Stromal cell of bone marrow (primary cell): Measurements from ENCODE around the gene E2F8.

Experiments
- DNase-seq: peaks from one replicate; pipeline ENCODE4 v3.0.0-alpha.2; 2012; ENCODE audit warnings: low read depth

The E2F8 gene

DNA sequence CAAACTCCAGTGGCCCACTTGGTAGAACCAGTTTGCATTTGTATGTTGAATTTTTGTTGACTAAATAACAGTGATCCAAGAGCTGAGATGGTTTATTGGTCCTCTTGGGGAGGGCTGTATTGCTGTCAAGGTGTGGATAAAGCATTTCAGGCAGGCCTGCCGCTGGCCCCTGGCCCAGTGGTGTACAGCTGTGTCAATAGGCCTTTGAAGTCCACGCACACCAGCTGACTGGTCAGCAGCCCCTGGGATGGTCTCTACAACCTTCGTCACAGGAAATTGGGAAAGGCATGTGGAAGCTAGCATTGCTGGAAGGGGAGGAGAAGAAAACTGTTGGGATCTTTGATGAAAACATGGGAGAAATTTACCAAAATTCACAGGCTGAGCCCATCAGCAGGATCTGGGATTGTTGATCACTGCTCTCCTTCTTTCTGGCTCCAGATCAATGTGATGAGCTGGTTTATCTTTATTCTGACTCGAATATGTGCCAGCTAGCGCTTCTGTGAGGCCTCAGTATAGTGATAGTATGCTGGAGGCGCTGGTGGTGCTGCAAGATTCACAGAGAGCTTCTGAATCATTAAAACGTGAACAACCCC, 12.5 kb upstream of the E2F8 start:
- no peak for DNase-seq

DNA sequence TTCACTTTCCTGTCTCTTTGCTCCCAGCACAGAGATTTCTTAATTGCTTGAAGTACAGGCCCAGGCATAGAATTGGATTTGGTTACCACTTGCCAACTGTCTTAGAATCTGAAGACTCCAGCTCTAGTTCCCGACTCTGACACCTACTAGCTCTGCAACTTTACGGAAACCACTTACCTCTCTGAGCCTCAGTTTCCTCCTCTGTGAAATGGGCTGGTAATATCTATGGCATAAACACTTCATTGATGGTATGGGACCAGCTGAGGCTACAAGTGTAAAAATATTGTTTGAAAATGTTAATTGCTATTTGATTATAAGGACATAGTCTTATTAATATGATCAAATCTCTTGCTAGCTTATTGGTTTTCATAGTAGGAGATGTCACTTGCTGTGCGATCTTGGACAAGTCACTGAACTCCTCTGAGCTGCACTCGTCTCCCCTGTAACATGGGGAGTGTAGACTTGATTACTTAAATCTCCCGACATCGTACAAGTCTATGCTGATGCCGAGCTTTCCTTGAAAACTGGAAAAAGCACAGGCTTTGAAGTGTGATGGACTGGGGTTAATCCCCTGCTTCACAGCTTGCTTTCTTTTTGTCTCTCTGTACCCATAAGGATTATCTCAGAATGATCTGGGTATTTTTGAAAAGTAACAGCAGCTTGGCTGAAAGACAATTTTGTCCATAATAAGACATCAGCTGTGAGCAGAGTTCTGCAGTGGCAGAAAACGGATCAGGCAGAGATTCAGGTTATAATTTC, 11.8 kb upstream of the E2F8 start:
- no peak for DNase-seq

DNA sequence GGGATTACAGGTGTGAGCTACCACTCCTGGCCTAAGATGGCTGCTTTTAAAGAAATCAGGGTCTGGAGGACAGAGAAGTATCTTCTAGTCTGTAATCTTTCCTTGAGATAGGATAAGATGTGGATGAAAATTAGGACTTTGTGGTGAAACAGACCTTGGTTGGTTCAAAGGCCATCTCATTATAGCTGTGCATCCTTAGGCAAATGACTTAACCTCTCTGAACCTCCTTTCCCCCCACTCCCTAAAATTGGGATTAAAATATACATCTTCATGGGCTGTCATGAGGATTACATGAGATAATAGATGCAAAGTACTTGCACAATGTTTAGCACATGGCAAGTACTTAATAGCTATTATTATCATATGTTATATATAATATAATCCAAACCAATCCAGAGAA, 10.8 kb upstream of the E2F8 start:
- no peak for DNase-seq

DNA sequence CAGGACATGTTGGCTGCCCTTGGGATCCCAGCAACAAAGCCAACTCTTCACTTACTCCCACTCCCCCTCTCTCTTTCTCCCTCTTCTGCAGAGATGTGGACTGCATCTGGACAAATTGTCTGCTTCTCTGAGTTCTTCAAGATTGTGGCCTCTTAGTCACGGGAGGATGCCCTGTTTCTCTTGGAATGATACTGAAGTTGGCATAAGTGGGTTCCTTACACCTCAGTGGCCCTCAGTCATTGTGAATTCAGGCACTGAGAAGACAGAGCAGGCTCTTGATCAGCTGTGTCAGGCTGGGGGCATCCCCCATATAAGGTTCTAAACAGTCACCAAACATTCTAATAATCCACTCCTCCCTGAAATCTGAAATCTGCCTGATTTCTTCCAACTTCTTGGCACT, 6.1 kb upstream of the E2F8 start:
- no peak for DNase-seq

DNA sequence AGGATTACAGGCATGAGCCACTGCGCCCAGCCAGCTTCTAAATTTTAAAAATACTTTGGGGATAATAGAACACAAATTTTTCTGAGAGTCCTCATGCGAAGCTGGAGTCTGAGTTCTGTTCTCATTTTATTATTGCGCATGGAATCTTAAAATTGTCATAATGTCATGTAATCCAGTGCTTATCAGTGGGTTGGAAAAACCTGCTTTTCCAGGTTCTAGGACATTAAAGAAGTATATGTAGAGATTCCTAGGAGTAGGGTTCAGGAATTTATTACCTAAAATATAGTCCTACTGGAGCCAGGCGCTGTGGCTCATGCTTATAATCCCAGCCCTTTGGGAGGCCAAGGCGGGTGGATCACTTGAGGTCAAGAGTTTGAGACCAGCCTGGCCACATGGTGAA, 4.6 kb upstream of the E2F8 start:
- no peak for DNase-seq

DNA sequence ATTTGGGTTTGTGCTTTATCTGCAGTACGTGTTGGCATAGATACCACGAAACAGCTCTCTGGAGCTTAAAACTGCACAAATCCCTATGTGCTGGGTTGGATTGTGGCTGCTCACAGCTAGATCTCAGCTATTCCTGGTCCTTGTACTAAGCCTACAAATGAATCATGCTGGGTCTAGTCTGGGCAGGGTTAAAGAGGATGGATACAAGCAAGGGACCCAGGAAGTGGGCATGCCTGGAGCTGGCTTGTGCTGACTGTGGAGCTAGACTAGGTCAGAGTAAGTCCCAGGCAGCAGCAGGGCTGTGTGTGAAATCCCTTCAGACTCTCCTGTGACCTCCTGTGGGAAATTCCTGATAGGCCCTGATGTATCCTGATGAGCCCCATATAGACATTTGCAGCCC, 3.9 kb upstream of the E2F8 start:
- DNase-seq, result no peak

DNA sequence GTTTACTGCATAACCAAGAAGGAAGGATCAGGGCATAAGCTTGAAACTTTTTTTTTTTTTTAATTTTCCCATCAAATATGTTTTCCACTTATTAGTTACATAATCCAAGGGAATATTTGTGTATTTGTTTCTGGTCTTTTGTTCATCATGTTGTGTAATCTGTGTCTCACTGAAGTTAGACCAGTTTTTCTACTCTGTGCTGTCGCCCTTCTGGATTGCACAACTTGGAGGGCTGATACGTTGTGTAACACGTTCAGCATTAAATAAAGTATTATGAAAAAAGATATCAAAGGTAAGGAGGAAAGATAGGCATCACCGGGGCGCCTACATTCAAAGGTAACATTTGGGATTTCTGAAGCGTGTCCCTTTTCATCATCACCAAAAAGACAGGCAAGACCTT, 3.3 kb upstream of the E2F8 start:
- no peak for DNase-seq

DNA sequence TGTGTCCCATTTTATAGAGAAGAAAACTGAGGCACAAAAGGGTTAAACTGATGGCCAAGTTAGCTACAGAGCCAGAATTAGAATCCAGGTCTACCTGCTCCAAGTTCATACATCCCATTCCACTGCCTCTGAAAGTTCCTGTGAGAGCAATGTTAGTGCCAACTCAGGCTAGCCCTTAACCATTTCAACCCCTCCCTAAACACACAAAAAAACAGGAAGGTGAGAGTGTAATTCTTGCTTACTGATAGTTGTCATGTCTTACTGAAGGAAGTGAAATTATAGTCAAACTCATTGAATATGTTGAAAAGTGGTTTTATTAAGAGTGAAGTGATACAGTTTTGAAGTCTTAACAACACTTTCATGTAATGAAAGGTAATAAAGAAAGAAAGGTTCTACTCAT, 2.9 kb upstream of the E2F8 start:
- no peak for DNase-seq

DNA sequence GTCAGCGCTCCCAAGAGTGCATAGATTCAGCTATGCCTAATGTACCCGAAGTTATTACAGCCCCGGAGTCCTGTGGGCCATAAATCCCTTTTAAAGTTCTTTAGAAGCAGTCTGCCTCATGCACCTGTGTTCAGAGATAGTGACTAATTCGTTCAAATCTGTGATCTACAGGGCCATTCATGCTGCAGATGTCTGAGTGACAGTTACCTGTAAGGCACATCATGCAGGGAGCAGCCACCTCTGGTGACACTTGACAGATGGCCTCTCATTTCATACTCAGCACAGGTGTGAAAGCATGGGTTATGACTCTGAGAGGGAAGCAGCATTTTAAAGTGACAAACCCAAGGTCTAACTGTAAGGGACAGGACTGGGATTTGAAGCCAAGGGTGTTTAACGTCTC, 2.4 kb upstream of the E2F8 start:
- no peak for DNase-seq

DNA sequence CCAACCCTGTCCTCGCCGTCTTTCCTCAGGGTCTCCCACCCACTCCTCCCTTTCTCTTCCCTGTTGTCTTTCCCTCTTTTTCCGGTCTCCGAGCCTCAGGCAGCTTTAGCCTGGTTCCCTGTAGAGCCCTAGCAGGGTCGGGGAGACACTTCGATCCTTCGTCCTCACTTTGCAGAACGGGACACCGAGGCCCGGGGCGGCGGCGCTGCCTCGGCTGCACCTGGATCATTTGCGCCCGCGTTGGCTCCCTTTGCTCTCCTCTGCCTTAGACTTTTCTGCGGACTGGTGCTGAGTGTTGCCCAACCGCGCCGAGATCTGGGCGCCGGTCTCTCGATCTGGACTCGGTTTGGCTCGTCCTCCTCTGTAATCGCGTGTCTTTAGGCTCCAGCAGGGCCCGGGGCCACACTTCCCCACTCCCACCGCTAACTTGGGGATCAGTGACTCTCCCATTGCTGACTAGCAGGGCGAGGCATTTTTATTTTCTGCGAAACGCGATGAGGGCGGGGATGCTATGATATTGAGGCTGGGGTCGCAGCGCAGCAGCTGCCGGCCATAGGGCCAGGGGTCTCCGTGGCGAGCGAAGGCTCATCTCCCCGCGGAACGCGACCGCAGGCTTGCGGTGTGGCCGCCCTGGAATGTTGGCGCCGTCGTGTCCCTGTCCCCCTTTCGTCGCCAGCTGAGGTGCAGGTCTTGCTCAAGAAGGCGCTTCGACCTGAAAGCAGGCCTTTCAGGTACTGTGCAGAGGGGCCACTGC, 1.6 kb upstream of the E2F8 start:
- no peak for DNase-seq

DNA sequence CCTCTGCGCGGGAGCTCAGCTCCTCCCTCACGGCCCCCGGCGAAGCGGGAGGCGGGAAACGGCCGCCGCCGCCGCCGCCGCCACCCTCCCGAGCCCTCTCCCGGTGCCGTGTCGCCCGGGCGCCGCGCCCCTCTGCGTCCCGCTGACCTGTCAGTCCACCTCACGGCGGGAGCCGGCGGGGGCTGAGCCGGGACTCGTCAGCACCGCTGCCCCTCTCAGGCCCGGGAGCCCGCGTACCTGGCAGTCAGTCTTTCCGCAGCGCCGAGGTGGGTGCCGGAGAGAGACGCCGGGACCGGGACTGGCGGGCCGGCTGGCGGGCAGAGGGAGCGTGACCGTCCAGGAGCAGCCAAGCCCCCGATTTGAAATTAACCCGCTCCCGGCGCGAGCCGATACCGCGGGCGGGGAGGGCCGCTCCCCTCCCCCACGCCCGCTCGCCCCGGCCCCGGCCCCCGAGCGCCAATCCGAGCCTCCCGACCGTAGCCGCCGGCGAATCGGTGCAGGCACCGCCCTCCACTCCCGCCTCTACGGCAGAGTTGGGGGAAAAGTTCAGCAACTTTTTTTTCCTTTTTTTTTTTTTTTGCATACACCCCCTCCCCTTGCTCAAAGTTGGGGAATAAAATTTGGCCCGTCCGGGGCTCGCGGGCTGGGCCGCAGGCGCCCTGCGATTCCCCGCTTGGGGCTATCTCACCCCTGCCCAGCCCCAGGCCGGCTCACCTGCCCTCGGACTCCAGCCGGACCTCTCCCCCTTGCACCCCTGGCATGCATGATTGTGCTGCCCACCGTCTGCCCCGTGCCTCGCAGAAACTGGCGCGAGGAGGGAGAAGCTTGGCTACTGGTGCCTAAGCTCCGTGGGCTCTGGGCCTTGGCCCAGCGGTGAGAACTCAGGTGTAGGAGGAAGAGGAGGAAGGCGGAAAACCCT, 774 bp upstream of the E2F8 start:
- DNase-seq, result no peak

DNA sequence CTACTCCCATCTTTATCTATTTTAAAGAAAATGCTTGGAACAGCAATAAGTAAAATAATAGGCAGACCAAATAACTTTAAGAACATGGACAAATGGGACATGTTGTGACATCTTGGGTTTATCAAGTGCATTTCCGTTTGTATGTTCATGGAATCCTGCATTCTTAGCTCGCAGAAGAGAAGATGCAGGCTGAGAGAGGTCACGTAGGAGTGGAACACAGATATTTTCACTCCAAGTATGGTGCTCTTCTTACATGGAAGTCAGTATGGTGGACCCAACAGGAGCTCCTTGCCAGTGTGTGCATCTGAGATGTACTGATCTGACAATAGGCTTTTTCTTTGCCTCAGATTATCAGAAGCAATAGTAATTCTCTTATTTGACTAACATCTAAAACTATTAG, 1.7 kb downstream of the E2F8 start:
- no peak for DNase-seq

DNA sequence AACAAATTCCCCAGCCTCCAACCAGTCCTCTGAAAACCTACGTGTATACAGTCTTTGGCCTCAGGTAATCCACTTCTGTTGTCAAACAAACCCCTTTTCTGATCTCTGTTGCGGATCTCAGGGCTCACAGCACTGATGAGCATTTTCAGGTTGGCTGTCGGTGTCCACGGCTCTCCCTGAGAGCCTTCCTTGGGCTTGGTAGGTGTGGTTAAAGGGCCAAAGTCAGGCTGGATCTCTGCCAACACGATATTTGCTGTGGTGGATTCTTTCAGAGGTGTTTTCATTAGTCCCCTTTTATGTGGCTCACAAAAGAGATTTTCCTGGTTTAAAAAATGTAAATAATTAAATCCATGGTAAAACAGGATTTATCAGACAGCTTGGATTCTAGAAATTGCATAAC, 2.9 kb downstream of the E2F8 start:
- DNase-seq, result no peak

DNA sequence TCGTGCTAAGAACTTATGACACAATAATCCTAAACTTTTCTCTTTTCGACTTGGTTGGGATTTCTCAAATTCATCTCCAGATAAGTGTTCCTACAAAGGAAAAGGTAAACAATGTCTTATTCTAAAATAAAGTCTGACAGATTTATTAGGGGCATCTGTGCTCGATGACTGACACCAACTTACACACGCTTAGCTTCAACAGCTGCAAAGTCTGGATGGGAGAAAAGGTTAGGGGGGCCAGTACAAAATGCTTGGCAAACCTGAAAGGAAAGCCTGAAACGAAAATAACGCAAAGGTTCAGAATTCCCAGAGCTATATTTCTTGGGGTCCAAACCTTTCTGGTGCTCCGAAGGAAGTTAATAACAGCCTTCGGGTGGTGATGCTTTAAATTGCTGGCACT, 3.4 kb downstream of the E2F8 start:
- no peak for DNase-seq

DNA sequence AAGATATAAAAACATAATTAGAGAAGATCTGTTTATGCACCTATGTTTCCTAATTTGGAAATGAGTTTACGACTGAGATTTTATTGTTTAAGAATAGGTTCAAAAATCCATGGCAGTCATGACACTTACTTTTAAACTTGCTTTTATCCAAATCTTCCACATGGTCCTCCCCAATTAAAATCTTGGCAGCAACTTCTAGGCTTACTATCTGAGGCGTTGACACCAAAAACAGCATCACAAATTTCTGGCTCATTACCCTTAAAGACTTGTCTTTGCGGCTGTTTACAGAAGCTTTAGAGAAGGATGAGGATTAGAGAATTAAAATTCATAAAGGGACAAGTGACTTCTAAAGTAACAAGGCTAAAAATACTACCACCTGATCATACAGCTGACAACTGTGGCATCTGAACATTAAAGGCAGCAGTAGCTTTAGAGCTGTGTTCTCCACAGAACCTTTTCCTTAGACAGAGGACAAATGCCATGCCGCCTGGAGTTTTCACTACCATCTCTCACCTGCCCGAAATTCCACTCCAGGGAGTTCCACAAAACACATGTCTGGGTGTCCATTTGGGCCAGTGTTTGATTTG, 6.4 kb downstream of the E2F8 start:
- DNase-seq, result no peak

DNA sequence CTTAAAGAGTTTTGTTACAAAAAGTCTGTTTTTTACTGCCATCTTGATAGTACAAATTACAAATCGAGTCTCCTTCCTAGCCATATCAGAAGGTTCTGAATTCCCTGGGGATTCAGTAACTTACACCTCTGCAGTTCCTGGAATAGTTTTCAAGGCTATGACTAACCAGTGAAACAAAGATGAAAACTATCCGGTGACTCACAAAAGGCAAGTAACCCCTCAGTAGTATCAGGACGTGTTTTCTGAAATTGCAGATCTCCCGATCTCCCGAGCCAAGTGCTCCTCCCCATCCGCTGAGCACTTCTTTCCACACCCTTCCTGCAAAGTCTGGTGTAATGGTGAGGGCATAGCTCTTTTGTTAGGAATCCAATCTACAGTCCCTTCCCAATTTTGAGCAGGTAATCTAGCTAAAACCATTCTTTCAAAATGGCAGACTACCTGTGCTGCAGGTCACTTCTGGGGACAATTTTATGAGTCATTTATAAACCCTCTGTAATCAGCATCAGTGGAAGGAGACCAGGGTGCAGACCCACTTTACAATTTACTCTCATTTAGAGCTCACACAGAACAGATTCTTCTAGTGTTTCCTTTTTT, 7.7 kb downstream of the E2F8 start:
- peak; percentile 17 for DNase-seq

DNA sequence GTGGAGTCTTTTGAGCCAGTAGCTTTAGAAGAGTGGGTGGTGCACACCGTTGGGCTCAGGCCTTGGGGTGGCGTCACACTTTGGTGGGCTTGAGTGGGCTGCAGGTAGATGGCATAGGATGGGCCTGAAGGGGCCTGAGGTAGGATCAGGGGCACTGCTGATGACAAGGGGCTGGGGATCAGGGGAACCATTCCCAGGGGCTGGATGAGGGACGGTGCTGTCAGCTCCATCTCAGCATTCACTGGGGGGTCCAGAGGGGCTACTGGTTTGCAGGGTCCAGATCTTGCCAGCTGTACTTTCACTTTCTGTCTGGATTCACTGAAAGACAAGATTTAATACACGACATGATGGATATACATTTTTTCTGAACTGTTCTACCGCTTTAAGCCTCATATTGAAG, 11.1 kb downstream of the E2F8 start:
- DNase-seq, result no peak

DNA sequence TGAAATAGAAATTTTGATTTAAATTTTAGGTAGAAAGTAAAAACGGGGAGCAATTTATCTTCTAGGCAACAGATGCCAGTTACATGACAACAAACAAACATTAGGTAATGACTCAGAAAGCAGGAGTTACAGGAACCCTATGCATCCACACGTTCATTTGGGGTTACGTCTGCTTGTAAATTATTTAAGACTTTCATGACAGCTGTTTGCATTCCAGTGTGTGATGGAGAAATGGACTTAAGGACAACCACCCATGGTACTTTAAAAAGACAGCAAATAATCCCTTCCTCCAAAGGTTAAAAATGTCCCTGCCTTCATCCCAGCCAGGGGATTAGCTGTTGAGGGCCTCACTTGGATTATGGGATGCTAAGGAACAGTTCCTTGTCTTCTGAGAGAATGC, 11.8 kb downstream of the E2F8 start:
- DNase-seq, result no peak

DNA sequence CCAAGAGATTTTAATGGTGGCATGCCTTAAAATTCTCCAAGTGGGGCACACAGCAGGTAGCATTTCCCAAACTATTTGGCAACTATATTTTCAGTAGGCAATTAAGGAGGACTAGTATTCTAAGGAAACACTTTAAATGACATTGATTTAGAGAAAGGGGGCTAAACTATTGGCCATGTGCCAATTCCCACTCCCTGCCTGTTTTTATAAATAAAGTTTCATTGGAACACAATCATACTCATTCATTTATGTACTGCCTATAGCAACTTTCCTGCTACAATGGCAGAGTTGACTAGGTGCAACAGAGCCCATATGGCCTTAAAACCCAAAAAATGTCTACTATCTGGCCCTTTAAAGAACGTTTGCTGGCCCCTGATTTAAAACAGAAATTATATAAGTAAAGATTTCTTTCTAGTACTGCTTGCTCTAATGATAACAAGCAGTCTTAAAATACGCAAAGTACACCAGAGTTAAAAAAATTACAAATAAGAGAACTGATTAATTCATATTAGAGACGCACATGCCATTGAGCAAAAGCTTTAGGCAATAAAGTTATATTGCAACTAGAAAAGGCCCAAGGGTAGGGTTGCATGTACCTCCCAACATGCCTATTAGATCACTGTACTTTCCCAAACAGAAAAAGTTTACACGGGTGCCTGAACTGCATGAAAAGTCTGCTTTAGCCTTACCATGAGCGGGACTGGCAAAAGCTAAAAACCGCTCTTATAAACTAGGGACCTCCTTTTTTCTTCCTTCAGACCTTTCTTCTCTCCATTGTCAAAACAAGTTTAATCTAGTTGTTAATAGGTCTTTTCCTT, 14.2 kb downstream of the E2F8 start:
- DNase-seq, result no peak

DNA sequence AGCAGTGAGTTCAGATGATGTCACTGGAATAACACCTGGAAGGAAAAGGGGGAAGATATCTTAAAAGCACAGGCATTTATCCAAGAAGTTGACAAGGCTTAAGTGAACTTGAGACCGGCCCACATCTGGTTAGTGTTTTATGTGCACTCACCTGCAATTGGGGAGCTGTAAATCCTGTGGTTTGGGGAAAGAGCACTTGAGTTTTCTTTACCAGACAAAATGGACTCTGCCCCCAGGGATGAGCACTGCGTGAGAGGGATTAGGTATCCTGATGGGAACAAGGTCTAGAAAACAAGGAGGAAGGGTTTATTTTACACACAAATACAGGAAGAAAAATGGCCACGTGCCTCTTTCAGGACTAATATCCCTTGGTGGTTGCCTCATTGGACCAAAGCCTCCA, 15.2 kb downstream of the E2F8 start:
- DNase-seq, result no peak

DNA sequence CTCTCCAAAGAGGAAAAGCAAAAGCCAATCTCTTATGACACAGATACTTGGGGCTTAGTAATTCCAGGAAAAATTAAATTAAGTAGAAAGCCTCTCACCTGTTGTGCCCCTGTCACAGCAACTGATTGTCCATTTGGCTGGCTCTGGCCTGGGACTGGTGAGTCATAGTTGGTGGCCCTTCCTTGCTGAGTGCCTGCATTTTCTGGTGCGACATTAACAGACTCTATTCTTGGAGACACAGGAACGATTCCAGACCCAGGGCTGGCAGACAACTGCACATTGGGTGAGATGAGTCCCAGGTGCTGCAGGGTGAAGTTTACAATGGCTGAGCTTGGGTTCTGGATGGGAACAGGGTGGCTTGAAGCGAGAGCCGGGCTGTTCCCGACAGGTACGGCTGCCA, 15.6 kb downstream of the E2F8 start:
- no peak for DNase-seq
